ENCODE results near the gene PNPLA3. TPM values are rescaled to one million over a fixed set of nuclear protein-coding genes. Genes with fewer than 3 reads are reported as not detected.

Gene PNPLA3
- total RNA-seq, 1 donor from 2014 or later = 1.2 TPM

DNA sequence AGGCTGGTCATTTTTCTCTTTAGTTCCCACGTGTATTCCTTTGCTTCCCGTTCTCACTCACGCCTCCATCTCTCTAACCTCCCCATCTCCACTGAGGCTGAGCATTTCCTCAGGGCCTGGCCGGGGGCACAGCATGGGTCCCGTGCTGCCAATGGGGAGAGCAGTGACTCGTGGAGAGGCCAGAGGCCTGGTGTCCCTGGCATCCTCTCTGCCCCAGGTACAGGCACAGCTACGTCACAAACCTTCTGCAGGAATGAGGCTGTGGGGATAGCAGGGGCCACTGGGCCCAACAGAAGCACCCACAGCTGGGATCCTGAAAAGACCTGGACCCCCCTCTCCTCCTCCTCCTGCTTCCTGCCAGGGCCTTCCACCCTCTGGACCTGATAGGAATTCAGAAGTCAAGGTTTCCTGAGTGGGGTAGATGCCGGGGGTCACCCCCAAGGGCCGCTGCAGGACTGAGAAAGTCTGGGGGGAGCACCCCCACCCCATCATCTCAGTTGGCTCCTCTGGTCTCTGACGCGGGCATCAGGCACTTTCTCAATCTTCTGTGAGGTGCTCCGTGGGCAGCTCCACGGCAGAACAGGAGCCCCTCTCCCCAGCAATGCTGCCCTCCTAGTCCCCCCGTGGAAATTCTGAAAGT is 43.6 kb upstream of the PNPLA3 start:
- H3K36me3 Mint-ChIP-seq (ENCODE audit: unreplicated experiment) = no peaks in the 10 kb centered on the region
- H3K27me3 Mint-ChIP-seq (ENCODE audit: unreplicated experiment) = peaks cover 19% of the 10 kb centered on the region
- DNase-seq (ENCODE audit: extremely low spot score, unreplicated experiment) = no peak
- no peak overlapping the region for H3K4me3 Mint-ChIP-seq (ENCODE audit: unreplicated experiment)
- H3K4me1 Mint-ChIP-seq (ENCODE audit: unreplicated experiment) = no peaks in the 10 kb centered on the region
- no peak overlapping the region for H3K27ac Mint-ChIP-seq (ENCODE audit: unreplicated experiment)
- H3K9me3 Mint-ChIP-seq (ENCODE audit: unreplicated experiment) = no peaks in the 10 kb centered on the region
- TF ChIP-seq, protein P1, sequence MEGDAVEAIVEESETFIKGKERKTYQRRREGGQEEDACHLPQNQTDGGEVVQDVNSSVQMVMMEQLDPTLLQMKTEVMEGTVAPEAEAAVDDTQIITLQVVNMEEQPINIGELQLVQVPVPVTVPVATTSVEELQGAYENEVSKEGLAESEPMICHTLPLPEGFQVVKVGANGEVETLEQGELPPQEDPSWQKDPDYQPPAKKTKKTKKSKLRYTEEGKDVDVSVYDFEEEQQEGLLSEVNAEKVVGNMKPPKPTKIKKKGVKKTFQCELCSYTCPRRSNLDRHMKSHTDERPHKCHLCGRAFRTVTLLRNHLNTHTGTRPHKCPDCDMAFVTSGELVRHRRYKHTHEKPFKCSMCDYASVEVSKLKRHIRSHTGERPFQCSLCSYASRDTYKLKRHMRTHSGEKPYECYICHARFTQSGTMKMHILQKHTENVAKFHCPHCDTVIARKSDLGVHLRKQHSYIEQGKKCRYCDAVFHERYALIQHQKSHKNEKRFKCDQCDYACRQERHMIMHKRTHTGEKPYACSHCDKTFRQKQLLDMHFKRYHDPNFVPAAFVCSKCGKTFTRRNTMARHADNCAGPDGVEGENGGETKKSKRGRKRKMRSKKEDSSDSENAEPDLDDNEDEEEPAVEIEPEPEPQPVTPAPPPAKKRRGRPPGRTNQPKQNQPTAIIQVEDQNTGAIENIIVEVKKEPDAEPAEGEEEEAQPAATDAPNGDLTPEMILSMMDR (IDR thresholded peaks at IDR 0.05) = no peak

GRCh38 chr22:43880541-43880991 is 43.0 kb upstream of the PNPLA3 start:
- H3K9me3 Mint-ChIP-seq (ENCODE audit: unreplicated experiment) = no peaks in the 10 kb centered on the region
- no peak overlapping the region for H3K4me3 Mint-ChIP-seq (ENCODE audit: unreplicated experiment)
- no peak overlapping the region for H3K27ac Mint-ChIP-seq (ENCODE audit: unreplicated experiment)
- peaks cover 19% of the 10 kb centered on the region for H3K27me3 Mint-ChIP-seq (ENCODE audit: unreplicated experiment)
- H3K4me1 Mint-ChIP-seq (ENCODE audit: unreplicated experiment) = no peaks in the 10 kb centered on the region
- DNase-seq (ENCODE audit: extremely low spot score, unreplicated experiment) = no peak
- no peaks in the 10 kb centered on the region for H3K36me3 Mint-ChIP-seq (ENCODE audit: unreplicated experiment)
- TF ChIP-seq, protein P1 (IDR thresholded peaks at IDR 0.05) = no peak

- TF ChIP-seq, protein P1 (IDR thresholded peaks at IDR 0.05) = no peak
- no peak overlapping the region for H3K27ac Mint-ChIP-seq (ENCODE audit: unreplicated experiment)
- H3K27me3 Mint-ChIP-seq (ENCODE audit: unreplicated experiment) = peaks cover 13% of the 10 kb centered on the region
- H3K4me3 Mint-ChIP-seq (ENCODE audit: unreplicated experiment) = no peak overlapping the region
- no peaks in the 10 kb centered on the region for H3K4me1 Mint-ChIP-seq (ENCODE audit: unreplicated experiment)
- DNase-seq (ENCODE audit: extremely low spot score, unreplicated experiment) = no peak
- no peaks in the 10 kb centered on the region for H3K36me3 Mint-ChIP-seq (ENCODE audit: unreplicated experiment)
- H3K9me3 Mint-ChIP-seq (ENCODE audit: unreplicated experiment) = no peaks in the 10 kb centered on the region
These were observed 42.2 kb upstream of the PNPLA3 start for GRCh38 chr22:43881091-43882061.

GRCh38 chr22:43882122-43882767 is 41.4 kb upstream of the PNPLA3 start:
- Mint-ChIP-seq H3K9me3 (ENCODE audit: unreplicated experiment) (no peaks in the 10 kb centered on the region), H3K27ac (ENCODE audit: unreplicated experiment) (no peak overlapping the region), H3K4me3 (ENCODE audit: unreplicated experiment) (no peak overlapping the region), H3K27me3 (ENCODE audit: unreplicated experiment) (peaks cover 10% of the 10 kb centered on the region), H3K4me1 (ENCODE audit: unreplicated experiment) (no peaks in the 10 kb centered on the region), H3K36me3 (ENCODE audit: unreplicated experiment) (no peaks in the 10 kb centered on the region)
- TF ChIP-seq, protein P1 (IDR thresholded peaks at IDR 0.05) = no peak
- no peak for DNase-seq (ENCODE audit: extremely low spot score, unreplicated experiment)

Data from osteocyte (in vitro differentiated cells).